Activated naive CD8-positive, alpha-beta T cell treated with anti-CD3 and anti-CD28 coated beads for 36 hours (primary cell): ENCODE data around the gene MATR3. TPM values are rescaled to one million over a fixed set of nuclear protein-coding genes. Genes with fewer than 3 reads are reported as not detected.

Experiments used
- DNase-seq: peaks from one replicate; pipeline ENCODE4 v3.0.0; 2021
- H3K27ac Mint-ChIP-seq: one replicate; pipeline ENCODE4 v1.8.0; 2022; ENCODE audit warnings: mild to moderate bottlenecking, moderate library complexity, mixed read lengths
- H3K27me3 Mint-ChIP-seq: one replicate; pipeline ENCODE4 v1.8.0; 2022; ENCODE audit warnings: mild to moderate bottlenecking, mixed read lengths
- H3K36me3 Mint-ChIP-seq: one replicate; pipeline ENCODE4 v1.8.0; 2021; ENCODE audit warnings: mild to moderate bottlenecking, mixed read lengths
- H3K4me1 Mint-ChIP-seq: one replicate; pipeline ENCODE4 v1.8.0; 2021; ENCODE audit warnings: mixed read lengths
- H3K4me3 Mint-ChIP-seq: one replicate; pipeline ENCODE4 v1.8.0; 2022; ENCODE audit warnings: mild to moderate bottlenecking, moderate library complexity, mixed read lengths
- H3K9me3 Mint-ChIP-seq: one replicate; pipeline ENCODE4 v1.8.0; 2022; ENCODE audit warnings: mixed read lengths
- total RNA-seq, 2 experiments: library from RNA; stranded (reverse); gene quantifications; one replicate each; pipeline ENCODE4 v1.2.3, GENCODE V29; 2021

MATR3 gene, protein sequence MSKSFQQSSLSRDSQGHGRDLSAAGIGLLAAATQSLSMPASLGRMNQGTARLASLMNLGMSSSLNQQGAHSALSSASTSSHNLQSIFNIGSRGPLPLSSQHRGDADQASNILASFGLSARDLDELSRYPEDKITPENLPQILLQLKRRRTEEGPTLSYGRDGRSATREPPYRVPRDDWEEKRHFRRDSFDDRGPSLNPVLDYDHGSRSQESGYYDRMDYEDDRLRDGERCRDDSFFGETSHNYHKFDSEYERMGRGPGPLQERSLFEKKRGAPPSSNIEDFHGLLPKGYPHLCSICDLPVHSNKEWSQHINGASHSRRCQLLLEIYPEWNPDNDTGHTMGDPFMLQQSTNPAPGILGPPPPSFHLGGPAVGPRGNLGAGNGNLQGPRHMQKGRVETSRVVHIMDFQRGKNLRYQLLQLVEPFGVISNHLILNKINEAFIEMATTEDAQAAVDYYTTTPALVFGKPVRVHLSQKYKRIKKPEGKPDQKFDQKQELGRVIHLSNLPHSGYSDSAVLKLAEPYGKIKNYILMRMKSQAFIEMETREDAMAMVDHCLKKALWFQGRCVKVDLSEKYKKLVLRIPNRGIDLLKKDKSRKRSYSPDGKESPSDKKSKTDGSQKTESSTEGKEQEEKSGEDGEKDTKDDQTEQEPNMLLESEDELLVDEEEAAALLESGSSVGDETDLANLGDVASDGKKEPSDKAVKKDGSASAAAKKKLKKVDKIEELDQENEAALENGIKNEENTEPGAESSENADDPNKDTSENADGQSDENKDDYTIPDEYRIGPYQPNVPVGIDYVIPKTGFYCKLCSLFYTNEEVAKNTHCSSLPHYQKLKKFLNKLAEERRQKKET
- total RNA-seq: 100 to 1,000 TPM; 182 to 208 TPM

GRCh38 chr5:139293507-139294373, at the start of gene MATR3:
MATR3 (plus strand) TSS chr5:139293740; CDS start chr5:139307416, 13,676 bp downstream.
- DNase-seq: peak; percentile 92
- Mint-ChIP-seq H3K4me1 (peaks cover 38% of the 10 kb centered on the region), H3K36me3 (peaks cover 46% of the 10 kb centered on the region), H3K4me3 (peak within 1 kb of the TSS; percentile 97), H3K27me3 (no peaks in the 10 kb centered on the region), H3K27ac (peak within 1 kb of the TSS; percentile 98), H3K9me3 (no peaks in the 10 kb centered on the region)

- no peak for DNase-seq
- Mint-ChIP-seq H3K4me3 (no peak overlapping the region), H3K27ac (peak overlapping the region; percentile 73), H3K9me3 (no peaks in the 10 kb centered on the region), H3K36me3 (no peaks in the 10 kb centered on the region), H3K27me3 (no peaks in the 10 kb centered on the region), H3K4me1 (peaks cover 12% of the 10 kb centered on the region)
Measured at GRCh38 chr5:139245637-139246339, 47.8 kb upstream of the MATR3 start.

DNA sequence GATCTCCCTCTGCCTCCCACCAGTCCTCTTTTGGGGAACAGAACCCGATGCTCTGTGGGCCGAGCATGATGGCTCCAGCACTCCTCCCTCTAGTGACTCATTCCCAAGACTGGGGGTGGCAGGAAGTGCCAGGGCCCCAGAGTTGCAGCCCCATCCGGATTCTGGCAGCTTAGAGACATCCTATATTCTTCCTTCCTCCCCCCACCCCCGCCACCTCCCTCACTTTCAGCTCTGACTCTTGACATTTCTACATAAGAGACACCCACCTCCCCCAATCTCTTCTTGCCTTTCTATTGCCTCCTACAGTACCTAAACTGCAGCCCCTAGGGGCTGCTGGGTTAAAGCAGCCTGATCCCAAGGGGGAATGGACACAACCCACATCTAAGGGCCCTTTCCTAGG, 47.1 kb upstream of the MATR3 start:
- Mint-ChIP-seq H3K27ac (peak overlapping the region; percentile 73), H3K4me3 (peak overlapping the region; percentile 38), H3K36me3 (no peaks in the 10 kb centered on the region), H3K4me1 (peaks cover 15% of the 10 kb centered on the region), H3K9me3 (no peaks in the 10 kb centered on the region), H3K27me3 (no peaks in the 10 kb centered on the region)
- peak; percentile 64 for DNase-seq

DNA sequence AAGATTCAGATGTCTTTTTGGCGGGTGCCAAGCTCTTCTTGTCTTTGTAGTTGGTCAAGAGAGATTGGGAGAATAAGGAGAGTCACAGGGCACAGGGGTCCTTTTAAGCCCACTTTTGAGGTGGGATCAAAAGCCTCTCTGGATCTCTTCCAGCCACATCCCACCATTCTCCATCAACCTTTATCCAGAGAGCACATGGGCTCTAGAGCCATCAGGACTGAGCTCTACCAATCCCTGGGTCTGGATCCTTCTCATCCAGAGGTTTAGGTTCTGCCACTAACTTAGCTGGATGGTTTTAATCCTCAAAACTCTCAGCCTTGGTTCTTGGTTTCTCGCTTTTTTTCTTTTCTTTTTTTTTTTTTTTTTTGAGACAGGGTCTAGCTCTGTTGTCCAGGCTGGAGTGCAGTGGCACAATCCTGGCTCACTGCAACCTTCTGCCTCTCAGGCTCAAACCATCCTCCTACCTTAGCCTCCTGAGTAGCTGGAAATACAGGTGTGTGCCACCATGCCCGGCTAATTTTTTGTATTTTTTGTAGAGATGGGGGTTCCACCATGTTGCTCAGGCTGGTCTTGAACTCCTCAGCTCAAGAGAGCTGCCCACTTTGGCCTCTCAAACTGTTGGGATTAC, 44.6 kb upstream of the MATR3 start:
- Mint-ChIP-seq H3K4me3 (no peak overlapping the region), H3K27me3 (no peaks in the 10 kb centered on the region), H3K4me1 (peaks cover 18% of the 10 kb centered on the region), H3K9me3 (no peaks in the 10 kb centered on the region), H3K36me3 (no peaks in the 10 kb centered on the region), H3K27ac (no peak overlapping the region)
- no peak for DNase-seq

DNA sequence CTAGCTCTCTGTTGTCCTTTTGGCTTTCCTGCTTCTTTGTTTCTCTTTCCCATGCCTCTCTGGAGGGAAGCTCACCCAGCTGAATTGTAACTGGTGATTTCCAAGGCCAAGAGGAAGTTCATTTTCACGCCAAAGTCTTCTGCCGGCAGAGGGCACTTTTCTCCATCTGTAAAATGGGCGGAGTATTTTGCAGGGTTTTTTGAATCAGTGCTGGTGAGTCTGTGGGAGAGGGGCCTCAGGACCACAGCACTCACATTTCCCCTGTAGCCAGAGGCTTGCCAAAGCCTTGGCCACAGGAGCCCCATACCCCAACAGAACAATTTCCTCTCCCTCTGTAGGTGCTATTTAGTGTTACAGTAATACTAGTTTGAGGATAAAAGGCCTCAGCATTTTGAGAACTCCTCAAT, 42.3 kb upstream of the MATR3 start:
- no peak overlapping the region for H3K4me3 Mint-ChIP-seq
- no peaks in the 10 kb centered on the region for H3K9me3 Mint-ChIP-seq
- H3K36me3 Mint-ChIP-seq: no peaks in the 10 kb centered on the region
- H3K4me1 Mint-ChIP-seq: peaks cover 15% of the 10 kb centered on the region
- DNase-seq: no peak
- H3K27me3 Mint-ChIP-seq: no peaks in the 10 kb centered on the region
- H3K27ac Mint-ChIP-seq: no peak overlapping the region

DNA sequence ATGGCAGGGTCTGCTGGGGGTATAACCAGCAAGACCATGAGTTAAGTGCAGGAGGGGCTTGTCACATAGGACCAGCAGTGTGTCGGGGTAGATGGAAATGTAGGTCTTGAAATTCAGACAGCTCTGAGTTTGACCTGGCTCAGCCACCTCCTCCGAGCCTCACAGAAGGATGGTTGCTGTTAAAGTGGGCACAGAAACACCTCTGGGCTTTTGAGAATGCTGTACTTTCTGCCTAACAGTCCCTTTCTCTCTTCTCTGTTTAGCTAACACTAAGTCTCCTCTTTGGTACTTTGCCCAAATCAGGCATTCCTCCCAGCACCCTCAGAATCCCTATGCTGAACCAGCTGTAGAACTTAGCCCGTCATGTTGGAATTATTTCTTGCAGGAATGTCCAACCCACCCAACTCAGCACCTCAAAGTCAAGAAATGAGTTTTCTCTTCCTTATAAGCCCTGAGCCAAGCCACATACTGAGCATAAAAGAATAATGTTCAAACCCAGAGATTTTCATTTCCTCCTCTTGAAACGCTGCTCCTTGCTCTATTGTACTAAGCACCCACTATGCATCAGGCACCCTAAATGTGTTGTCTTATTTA, 41.7 kb upstream of the MATR3 start:
- Mint-ChIP-seq H3K4me1 (peaks cover 10% of the 10 kb centered on the region), H3K4me3 (no peak overlapping the region), H3K36me3 (no peaks in the 10 kb centered on the region), H3K9me3 (no peaks in the 10 kb centered on the region), H3K27ac (no peak overlapping the region), H3K27me3 (no peaks in the 10 kb centered on the region)
- no peak for DNase-seq

- Mint-ChIP-seq H3K27ac (no peak overlapping the region), H3K9me3 (no peaks in the 10 kb centered on the region), H3K4me1 (peaks cover 7% of the 10 kb centered on the region), H3K36me3 (no peaks in the 10 kb centered on the region), H3K4me3 (no peak overlapping the region), H3K27me3 (no peaks in the 10 kb centered on the region)
- no peak for DNase-seq
Measured at GRCh38 chr5:139253115-139253514, 40.4 kb upstream of the MATR3 start.

DNA sequence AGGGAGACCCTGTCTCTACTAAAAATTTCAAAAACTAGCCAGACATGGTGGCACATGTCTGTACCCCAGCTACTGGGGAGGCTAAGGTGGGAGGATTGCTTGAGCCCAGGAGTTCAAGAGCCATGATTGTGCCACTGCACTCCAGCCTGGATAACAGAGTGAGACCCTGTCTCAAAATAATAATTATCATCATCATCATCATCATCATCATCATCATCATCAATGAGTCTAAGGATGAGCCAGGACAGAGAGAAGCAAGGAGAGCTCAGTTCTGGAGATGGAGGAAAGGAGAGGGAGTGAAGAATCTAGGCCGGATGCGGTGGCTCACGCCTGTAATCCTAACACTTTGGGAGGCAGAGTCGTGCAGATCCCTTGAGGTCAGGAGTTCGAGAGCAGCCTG, 36.7 kb upstream of the MATR3 start:
- H3K27me3 Mint-ChIP-seq: peaks cover 9% of the 10 kb centered on the region
- no peaks in the 10 kb centered on the region for H3K36me3 Mint-ChIP-seq
- H3K4me3 Mint-ChIP-seq: no peak overlapping the region
- H3K27ac Mint-ChIP-seq: no peak overlapping the region
- DNase-seq: no peak
- no peaks in the 10 kb centered on the region for H3K9me3 Mint-ChIP-seq
- H3K4me1 Mint-ChIP-seq: peaks cover 3% of the 10 kb centered on the region

DNA sequence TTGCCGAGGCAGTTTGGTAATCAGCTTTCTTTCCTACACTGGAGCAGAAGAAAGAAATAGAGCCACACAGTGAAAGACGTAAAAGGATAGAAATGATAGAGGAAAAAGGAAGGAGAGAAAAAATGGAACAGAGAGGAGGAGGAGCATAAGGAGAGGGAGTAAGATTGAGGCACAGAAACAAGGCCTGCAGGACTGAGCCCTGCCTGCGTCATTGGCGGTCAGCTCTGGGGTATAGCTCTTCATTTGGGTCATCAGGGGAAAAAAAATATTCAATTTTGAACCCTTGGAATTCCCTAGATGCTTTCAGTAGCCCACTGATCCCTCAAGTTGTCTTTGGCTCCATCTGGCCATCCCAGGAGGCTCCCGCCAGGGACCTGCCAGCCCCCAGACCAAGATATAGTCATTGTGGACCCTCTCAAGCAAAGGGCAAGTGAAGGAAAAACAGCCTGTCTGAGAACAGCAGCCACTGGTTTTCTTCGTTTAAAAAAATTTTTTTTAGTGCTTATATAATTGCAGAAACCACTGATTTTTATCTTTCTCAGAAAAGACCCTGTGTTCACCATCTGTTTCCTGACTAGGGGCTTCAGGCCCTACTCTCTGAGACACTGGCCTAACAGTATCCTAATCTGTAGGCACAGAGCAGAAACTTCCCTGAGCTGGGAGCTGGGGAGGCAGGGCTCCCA, 31.3 kb upstream of the MATR3 start:
- Mint-ChIP-seq H3K4me1 (peaks cover 5% of the 10 kb centered on the region), H3K27me3 (peaks cover 9% of the 10 kb centered on the region), H3K4me3 (no peak overlapping the region), H3K27ac (no peak overlapping the region), H3K36me3 (no peaks in the 10 kb centered on the region), H3K9me3 (no peaks in the 10 kb centered on the region)
- no peak for DNase-seq

- H3K36me3 Mint-ChIP-seq: no peaks in the 10 kb centered on the region
- H3K9me3 Mint-ChIP-seq: no peaks in the 10 kb centered on the region
- H3K27ac Mint-ChIP-seq: no peak overlapping the region
- peak; percentile 76 for DNase-seq
- peaks cover 5% of the 10 kb centered on the region for H3K4me1 Mint-ChIP-seq
- peaks cover 9% of the 10 kb centered on the region for H3K27me3 Mint-ChIP-seq
- H3K4me3 Mint-ChIP-seq: no peak overlapping the region
Measured at GRCh38 chr5:139262742-139263445, 30.6 kb upstream of the MATR3 start.

- H3K4me1 Mint-ChIP-seq: peaks cover 8% of the 10 kb centered on the region
- H3K27ac Mint-ChIP-seq: no peak overlapping the region
- H3K27me3 Mint-ChIP-seq: peaks cover 9% of the 10 kb centered on the region
- DNase-seq: no peak
- no peaks in the 10 kb centered on the region for H3K36me3 Mint-ChIP-seq
- no peaks in the 10 kb centered on the region for H3K9me3 Mint-ChIP-seq
- no peak overlapping the region for H3K4me3 Mint-ChIP-seq
Measured at GRCh38 chr5:139263536-139263935, 30.0 kb upstream of the MATR3 start.

- Mint-ChIP-seq H3K27ac (no peak overlapping the region), H3K27me3 (peaks cover 9% of the 10 kb centered on the region), H3K4me1 (peaks cover 11% of the 10 kb centered on the region), H3K9me3 (no peaks in the 10 kb centered on the region), H3K36me3 (no peaks in the 10 kb centered on the region), H3K4me3 (no peak overlapping the region)
- DNase-seq: no peak
Measured at GRCh38 chr5:139263946-139264345, 29.6 kb upstream of the MATR3 start.

GRCh38 chr5:139265001-139265400, 28.5 kb upstream of the MATR3 start:
- DNase-seq: no peak
- peaks cover 14% of the 10 kb centered on the region for H3K4me1 Mint-ChIP-seq
- no peak overlapping the region for H3K4me3 Mint-ChIP-seq
- H3K27me3 Mint-ChIP-seq: peaks cover 9% of the 10 kb centered on the region
- H3K36me3 Mint-ChIP-seq: no peaks in the 10 kb centered on the region
- H3K27ac Mint-ChIP-seq: no peak overlapping the region
- H3K9me3 Mint-ChIP-seq: no peaks in the 10 kb centered on the region
